Measurements from ENCODE around the gene HSPG2.

The HSPG2 gene

GRCh38 chr1:21885236-21886037 is 51.7 kb downstream of the HSPG2 start:
- Histone ChIP-seq H3K36me3 (ENCODE audit: low read length) (no peaks in the 10 kb centered on the region), H3K9me3 (ENCODE audit: insufficient read depth, low read length) (no peaks in the 10 kb centered on the region), H3K4me2 (ENCODE audit: low read depth, low read length, poor library complexity, severe bottlenecking) (no peak overlapping the region), H2AFZ (ENCODE audit: low read depth, low read length, severe bottlenecking) (no peak overlapping the region), H3K27ac (ENCODE audit: low read depth, low read length) (no peak overlapping the region), H3K9ac (ENCODE audit: low read length) (no peak overlapping the region), H3K4me3 (ENCODE audit: insufficient read depth, low read length, poor library complexity, severe bottlenecking) (no peak overlapping the region), H4K20me1 (ENCODE audit: low read depth, low read length) (no peaks in the 10 kb centered on the region), H3K79me2 (ENCODE audit: insufficient read depth, low read length) (no peaks in the 10 kb centered on the region), H3K27me3 (ENCODE audit: low read length) (no peaks in the 10 kb centered on the region), H3F3A (ENCODE audit: insufficient read depth) (no peaks in the 10 kb centered on the region), H3K9me2 (replicated peaks; ENCODE audit: insufficient read depth, low read length) (no peaks in the 10 kb centered on the region)
- no peak for TF ChIP-seq EZH2phosphoT487 (conservative IDR thresholded peaks at IDR 0.05; ENCODE audit: low read length)
- TF ChIP-seq CTCF (IDR thresholded peaks at IDR 0.05; ENCODE audit: insufficient read depth, low read length, poor library complexity, severe bottlenecking): no peak

- no peaks in the 10 kb centered on the region for H3K27me3 ChIP-seq (ENCODE audit: low read length)
- no peak overlapping the region for H3K4me3 ChIP-seq (ENCODE audit: insufficient read depth, low read length, poor library complexity, severe bottlenecking)
- H3K9me2 ChIP-seq (replicated peaks; ENCODE audit: insufficient read depth, low read length): no peaks in the 10 kb centered on the region
- H3F3A ChIP-seq (ENCODE audit: insufficient read depth): no peaks in the 10 kb centered on the region
- H4K20me1 ChIP-seq (ENCODE audit: low read depth, low read length): no peaks in the 10 kb centered on the region
- no peak overlapping the region for H3K27ac ChIP-seq (ENCODE audit: low read depth, low read length)
- TF ChIP-seq CTCF (IDR thresholded peaks at IDR 0.05; ENCODE audit: insufficient read depth, low read length, poor library complexity, severe bottlenecking) (no peak), EZH2phosphoT487 (conservative IDR thresholded peaks at IDR 0.05; ENCODE audit: low read length) (no peak)
- no peak overlapping the region for H3K4me2 ChIP-seq (ENCODE audit: low read depth, low read length, poor library complexity, severe bottlenecking)
- no peaks in the 10 kb centered on the region for H3K79me2 ChIP-seq (ENCODE audit: insufficient read depth, low read length)
- H3K9me3 ChIP-seq (ENCODE audit: insufficient read depth, low read length): no peaks in the 10 kb centered on the region
- no peak overlapping the region for H3K9ac ChIP-seq (ENCODE audit: low read length)
- no peak overlapping the region for H2AFZ ChIP-seq (ENCODE audit: low read depth, low read length, severe bottlenecking)
- no peaks in the 10 kb centered on the region for H3K36me3 ChIP-seq (ENCODE audit: low read length)
Observed at GRCh38 chr1:21884456-21885235, 52.5 kb downstream of the HSPG2 start.

GRCh38 chr1:21882721-21883415 is 54.2 kb downstream of the HSPG2 start:
- Histone ChIP-seq H3K9me3 (ENCODE audit: insufficient read depth, low read length) (no peaks in the 10 kb centered on the region), H3K79me2 (ENCODE audit: insufficient read depth, low read length) (no peaks in the 10 kb centered on the region), H3F3A (ENCODE audit: insufficient read depth) (no peaks in the 10 kb centered on the region), H3K36me3 (ENCODE audit: low read length) (no peaks in the 10 kb centered on the region), H3K27me3 (ENCODE audit: low read length) (no peaks in the 10 kb centered on the region), H2AFZ (ENCODE audit: low read depth, low read length, severe bottlenecking) (no peak overlapping the region), H4K20me1 (ENCODE audit: low read depth, low read length) (no peaks in the 10 kb centered on the region), H3K27ac (ENCODE audit: low read depth, low read length) (no peak overlapping the region), H3K4me2 (ENCODE audit: low read depth, low read length, poor library complexity, severe bottlenecking) (no peak overlapping the region), H3K9me2 (replicated peaks; ENCODE audit: insufficient read depth, low read length) (no peaks in the 10 kb centered on the region), H3K4me3 (ENCODE audit: insufficient read depth, low read length, poor library complexity, severe bottlenecking) (no peak overlapping the region), H3K9ac (ENCODE audit: low read length) (no peak overlapping the region)
- TF ChIP-seq EZH2phosphoT487 (conservative IDR thresholded peaks at IDR 0.05; ENCODE audit: low read length) (no peak), CTCF (IDR thresholded peaks at IDR 0.05; ENCODE audit: insufficient read depth, low read length, poor library complexity, severe bottlenecking) (no peak)

Measured in SU-DHL-6 (cell line).